AG04450 (cell line): ENCODE data around the gene TM4SF18. TPM values are rescaled to one million over a fixed set of nuclear protein-coding genes. Genes with fewer than 3 reads are reported as not detected.
"Not testable (repeated sequence)": the region's sequence is repeated elsewhere in the genome, so short reads cannot be mapped to it uniquely, and the experiment has no call there.

Experiments
- CTCF ChIA-PET: fragments of 300-600, 350-600 bp; formaldehyde crosslinking; extraction: SDS; loops from one replicate; lab custom pipeline; 2022; ENCODE audit warnings: antibody characterized with exemption, inconsistent platforms; lab: Charles Lee
- POLR2A ChIA-PET: fragments of 350-600 bp; formaldehyde crosslinking; extraction: SDS; loops from one replicate; lab custom pipeline; 2021; ENCODE audit warnings: antibody characterized with exemption, inconsistent platforms; lab: Yijun Ruan, JAX
- DNase-seq: peaks from one replicate; pipeline ENCODE4 v3.0.0-alpha.2; 2011; ENCODE audit warnings: low read depth, low spot score
- H3K27ac ChIP-seq: one replicate; pipeline ENCODE4 v1.5.1; 2012; ENCODE audit warnings: low read depth, low read length, control low read depth
- H3K27me3 ChIP-seq: one replicate; pipeline ENCODE4 v1.6.0; 2012; ENCODE audit warnings: low read length; ENCODE audit not compliant: control insufficient read depth, insufficient read depth
- H3K4me3 ChIP-seq: 2 replicates; pipeline ENCODE4 v1.5.1; 2011; ENCODE audit warnings: mild to moderate bottlenecking, low read depth, low read length, control low read depth
- H3K9me3 ChIP-seq: 2 replicates; pipeline ENCODE4 v1.5.1; 2012; ENCODE audit warnings: low read length; ENCODE audit not compliant: control insufficient read depth, insufficient read depth
- polyA minus RNA-seq: library from RNA; depleted of rRNA, polyadenylated mRNA; stranded (reverse); fragments of >200 nt; gene quantifications from 2 replicates; pipeline ENCODE4 v1.2.3, GENCODE V29; 2011; rRNA and poly(A)+ RNA removed
- polyA plus RNA-seq: library from polyadenylated mRNA; depleted of rRNA; stranded (reverse); fragments of >200 nt; gene quantifications from 2 replicates; pipeline ENCODE4 v1.2.3, GENCODE V29; 2011; rRNA removed
- TF ChIP-seq, protein P1 (sequence below): IDR thresholded peaks from 2 replicates; pipeline ENCODE4 v1.5.1; 2011; ENCODE audit warnings: low read depth, low read length, control low read depth, inconsistent platforms

Gene TM4SF18, protein sequence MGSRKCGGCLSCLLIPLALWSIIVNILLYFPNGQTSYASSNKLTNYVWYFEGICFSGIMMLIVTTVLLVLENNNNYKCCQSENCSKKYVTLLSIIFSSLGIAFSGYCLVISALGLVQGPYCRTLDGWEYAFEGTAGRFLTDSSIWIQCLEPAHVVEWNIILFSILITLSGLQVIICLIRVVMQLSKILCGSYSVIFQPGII
- 0.09 TPM in 1 of 2 replicates, not detected in the other for polyA plus RNA-seq
- polyA minus RNA-seq, result not detected in 2 replicates

DNA sequence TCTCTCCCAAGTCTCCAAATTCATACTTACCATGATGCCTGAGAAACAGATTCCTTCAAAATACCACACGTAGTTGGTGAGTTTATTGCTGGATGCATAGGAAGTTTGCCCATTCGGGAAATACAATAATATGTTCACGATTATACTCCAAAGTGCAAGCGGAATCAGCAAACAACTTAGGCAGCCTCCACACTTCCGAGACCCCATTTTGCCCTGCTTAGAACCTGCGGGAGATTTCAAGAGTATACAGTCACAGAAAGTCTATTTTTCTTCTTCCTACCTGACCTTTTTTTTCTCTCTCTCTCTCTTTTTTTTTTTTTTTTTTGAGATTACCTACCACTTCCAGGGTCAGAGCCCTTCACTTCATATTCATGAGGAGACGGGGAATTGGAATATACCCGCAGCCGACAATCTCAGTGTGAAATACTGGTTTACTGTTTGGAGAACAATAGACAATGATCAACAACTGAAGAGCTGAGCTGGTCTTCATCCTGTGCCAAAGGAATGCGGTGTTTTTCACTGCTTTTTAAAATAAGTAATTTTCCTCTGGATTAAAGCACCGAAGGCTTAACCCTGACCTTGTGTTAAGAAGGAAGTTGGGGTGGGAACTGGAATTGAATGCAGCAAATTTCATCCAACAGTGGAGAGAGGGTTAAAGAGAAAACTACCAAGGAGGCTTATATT is at the start of gene TM4SF18:
Gene TM4SF18 (minus strand): TSS at position 461 of the 684 bp plus-strand sequence. CDS start 254 bp downstream, at position 207.
- POLR2A ChIA-PET, result no interaction called here

DNA sequence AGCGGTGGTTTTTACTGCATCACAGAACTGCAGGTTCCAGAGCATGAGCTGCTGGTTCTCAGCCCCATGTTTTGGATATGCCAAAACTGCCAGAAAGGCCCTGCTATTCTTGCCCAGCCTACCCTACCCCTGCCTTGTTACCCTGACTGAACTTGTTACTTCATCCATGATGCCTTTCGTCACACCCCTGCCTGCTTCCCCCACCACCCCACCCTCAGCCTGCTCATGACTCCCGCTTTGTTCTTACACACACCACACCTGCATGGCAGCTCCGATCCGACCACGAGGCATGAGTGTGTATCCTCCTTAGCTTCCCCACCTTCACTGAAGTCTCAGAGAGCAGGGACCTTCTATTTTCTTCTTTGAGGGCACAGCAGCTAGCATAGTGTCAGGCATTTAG is 49.1 kb upstream of the TM4SF18 start:
- Histone ChIP-seq H3K4me3 (no peak overlapping the region), H3K9me3 (no peaks in the 10 kb centered on the region), H3K27me3 (no peaks in the 10 kb centered on the region), H3K27ac (peak overlapping the region; percentile 81)
- TF ChIP-seq, protein P1, sequence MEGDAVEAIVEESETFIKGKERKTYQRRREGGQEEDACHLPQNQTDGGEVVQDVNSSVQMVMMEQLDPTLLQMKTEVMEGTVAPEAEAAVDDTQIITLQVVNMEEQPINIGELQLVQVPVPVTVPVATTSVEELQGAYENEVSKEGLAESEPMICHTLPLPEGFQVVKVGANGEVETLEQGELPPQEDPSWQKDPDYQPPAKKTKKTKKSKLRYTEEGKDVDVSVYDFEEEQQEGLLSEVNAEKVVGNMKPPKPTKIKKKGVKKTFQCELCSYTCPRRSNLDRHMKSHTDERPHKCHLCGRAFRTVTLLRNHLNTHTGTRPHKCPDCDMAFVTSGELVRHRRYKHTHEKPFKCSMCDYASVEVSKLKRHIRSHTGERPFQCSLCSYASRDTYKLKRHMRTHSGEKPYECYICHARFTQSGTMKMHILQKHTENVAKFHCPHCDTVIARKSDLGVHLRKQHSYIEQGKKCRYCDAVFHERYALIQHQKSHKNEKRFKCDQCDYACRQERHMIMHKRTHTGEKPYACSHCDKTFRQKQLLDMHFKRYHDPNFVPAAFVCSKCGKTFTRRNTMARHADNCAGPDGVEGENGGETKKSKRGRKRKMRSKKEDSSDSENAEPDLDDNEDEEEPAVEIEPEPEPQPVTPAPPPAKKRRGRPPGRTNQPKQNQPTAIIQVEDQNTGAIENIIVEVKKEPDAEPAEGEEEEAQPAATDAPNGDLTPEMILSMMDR, result no peak
- POLR2A ChIA-PET, result interaction anchor here (1.3 kb wide), 1 partner anchor 9 kb away, joined by 4 read pairs; no protein-coding TSS in a partner anchor
- CTCF ChIA-PET, result interaction anchor here (0.7 kb wide), 1 partner anchor 10 kb away, joined by 3 read pairs; no protein-coding TSS in a partner anchor
- DNase-seq, result no peak

More for the DNA sequence above, at the start of gene TM4SF18:
- TF ChIP-seq, protein P1, result no peak
- Histone ChIP-seq H3K9me3 (no peaks in the 10 kb centered on the region), H3K27me3 (no peaks in the 10 kb centered on the region), H3K4me3 (no peak within 1 kb of the TSS), H3K27ac (no peak within 1 kb of the TSS)
- CTCF ChIA-PET, result interaction anchor here (0.8 to 4.4 kb wide), 8 partner anchors 9 to 476 kb away, joined by 3 to 21 read pairs (median 4); no protein-coding TSS in a partner anchor
- DNase-seq, result no peak

DNA sequence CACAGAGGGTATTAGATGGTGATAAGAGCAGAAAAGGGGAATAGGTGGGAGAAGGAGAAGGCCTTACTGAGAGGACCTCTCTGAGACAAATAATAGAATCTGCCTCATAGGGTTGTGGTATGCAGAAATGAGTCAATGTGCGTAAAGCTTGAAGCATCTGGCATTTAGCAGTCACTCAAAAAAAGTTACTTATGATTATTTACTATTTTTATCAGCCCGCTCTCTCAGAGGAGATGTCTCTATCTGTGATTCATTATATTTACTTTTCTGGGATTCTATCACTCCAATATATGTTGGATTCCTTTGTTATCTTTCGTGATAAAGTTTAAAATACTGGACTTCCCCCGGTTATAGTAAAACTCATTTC is 48.6 kb upstream of the TM4SF18 start:
- TF ChIP-seq, protein P1, result no peak
- H3K27ac ChIP-seq, result peak overlapping the region; percentile 81
- no peak overlapping the region for H3K4me3 ChIP-seq
- ChIA-PET CTCF (no interaction called here), POLR2A (interaction anchor here (1.3 kb wide), 1 partner anchor 8 kb away, joined by 4 read pairs; no protein-coding TSS in a partner anchor)
- DNase-seq, result peak; percentile 63
- H3K9me3 ChIP-seq, result no peaks in the 10 kb centered on the region
- H3K27me3 ChIP-seq, result no peaks in the 10 kb centered on the region

DNA sequence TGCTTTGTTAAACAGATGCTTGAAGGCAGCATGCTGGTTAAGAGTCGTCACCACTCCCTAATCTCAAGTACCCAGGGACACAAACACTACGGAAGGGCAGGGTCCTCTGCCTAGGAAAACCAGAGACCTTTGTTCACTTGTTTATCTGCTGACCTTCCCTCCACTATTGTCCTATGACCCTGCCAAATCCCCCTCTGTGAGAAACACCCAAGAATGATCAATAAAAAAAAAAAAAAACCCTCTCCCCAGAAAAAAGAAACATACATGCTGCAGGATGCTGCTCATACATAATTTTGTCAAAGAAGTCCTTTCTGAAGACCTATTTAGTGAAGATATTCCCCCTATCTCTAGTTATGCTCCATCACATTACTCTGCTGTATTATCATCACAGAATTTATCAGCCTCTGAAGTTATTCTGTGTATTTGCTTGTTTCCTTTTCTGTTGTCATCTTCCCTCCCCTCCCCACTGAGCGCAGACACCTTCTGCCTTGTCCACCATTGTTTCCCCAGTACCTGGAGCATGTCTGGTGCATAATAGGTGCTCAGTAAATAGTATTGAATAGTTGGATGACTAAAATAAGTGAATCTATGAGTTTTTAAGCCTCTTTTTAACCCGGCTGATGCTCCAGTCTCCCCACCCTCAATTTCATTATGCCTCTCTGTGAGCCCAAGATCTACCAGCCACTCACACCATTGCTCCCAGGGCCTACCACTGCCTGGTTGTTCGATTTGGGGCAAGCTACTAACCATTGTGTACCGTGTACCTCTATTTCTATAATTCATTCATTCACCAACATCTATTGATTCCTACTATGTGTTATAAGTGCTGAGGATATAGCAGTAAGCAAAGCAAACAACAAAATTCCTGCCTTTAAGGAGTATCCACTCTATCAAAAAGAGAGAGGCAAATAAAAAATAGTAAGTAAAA is 48.0 kb upstream of the TM4SF18 start:
- CTCF ChIA-PET, result no interaction called here

DNA sequence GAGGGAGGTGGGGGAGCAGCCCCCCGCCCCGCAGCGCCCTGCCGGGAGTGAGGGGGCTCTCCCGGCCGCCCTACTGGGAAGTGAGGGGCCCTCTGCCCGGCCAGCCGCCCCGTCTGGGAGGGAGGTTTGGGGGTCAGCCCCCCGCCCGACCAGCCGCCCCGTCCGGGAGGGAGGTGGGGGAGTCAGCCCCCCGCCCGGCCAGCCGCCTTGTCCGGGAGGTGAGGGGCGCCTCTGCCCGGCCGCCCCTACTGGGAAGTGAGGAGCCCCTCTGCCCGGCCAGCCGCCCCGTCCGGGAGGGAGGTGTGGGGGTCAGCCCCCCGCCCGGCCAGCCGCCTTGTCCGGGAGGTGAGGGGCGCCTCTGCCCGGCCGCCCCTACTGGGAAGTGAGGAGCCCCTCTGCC is 46.8 kb upstream of the TM4SF18 start:
- H3K27me3 ChIP-seq, CTCF ChIA-PET, H3K4me3 ChIP-seq, H3K27ac ChIP-seq, H3K9me3 ChIP-seq, POLR2A ChIA-PET, DNase-seq: not testable (repeated sequence)

More for the DNA sequence above, 48.0 kb upstream of the TM4SF18 start:
- Histone ChIP-seq H3K4me3 (no peak overlapping the region), H3K9me3 (no peaks in the 10 kb centered on the region), H3K27ac (peak overlapping the region; percentile 66), H3K27me3 (no peaks in the 10 kb centered on the region)
- TF ChIP-seq, protein P1, result no peak
- DNase-seq, result no peak
- POLR2A ChIA-PET, result interaction anchor here (1.3 kb wide), 1 partner anchor 8 kb away, joined by 4 read pairs; no protein-coding TSS in a partner anchor
